Osteoblast (primary cell): ENCODE measurements around the gene TFAP2A. TPM values are rescaled to one million over a fixed set of nuclear protein-coding genes. Genes with fewer than 3 reads are reported as not detected.

Experiments
- DNase-seq: peaks from one replicate; pipeline ENCODE4 v3.0.0; 2011; ENCODE audit warnings: low spot score, mixed read lengths; ENCODE audit not compliant: insufficient read length; ENCODE audit errors: missing footprints
- H2AFZ ChIP-seq: 2 replicates; pipeline ENCODE4 v1.6.0; 2011; ENCODE audit warnings: mild to moderate bottlenecking, low read length
- H3K27ac ChIP-seq: 2 replicates; pipeline ENCODE4 v1.5.1; 2011; ENCODE audit warnings: mild to moderate bottlenecking, low read depth, low read length, moderate library complexity
- H3K27me3 ChIP-seq: 2 replicates; pipeline ENCODE4 v1.6.0; 2012; ENCODE audit warnings: mild to moderate bottlenecking, control low read depth, inconsistent platforms, low read length, moderate library complexity; ENCODE audit not compliant: insufficient read depth
- H3K36me3 ChIP-seq: 2 replicates; pipeline ENCODE4 v1.5.1; 2011; ENCODE audit warnings: mild to moderate bottlenecking, low read length, control low read depth, moderate library complexity; ENCODE audit not compliant: insufficient read depth
- H3K4me1 ChIP-seq: 2 replicates; pipeline ENCODE4 v1.5.1; 2011; ENCODE audit warnings: mild to moderate bottlenecking, low read length, control low read depth, moderate library complexity; ENCODE audit not compliant: insufficient read depth
- H3K4me2 ChIP-seq: 2 replicates; pipeline ENCODE4 v1.6.0; 2011; ENCODE audit warnings: mild to moderate bottlenecking, low read length; ENCODE audit not compliant: insufficient read depth
- H3K4me3 ChIP-seq: fragments of 200-600 bp; sonication (generic); 3 replicates; pipeline ENCODE4 v1.5.1; 2012; ENCODE audit warnings: mild to moderate bottlenecking, low read length, inconsistent platforms; ENCODE audit not compliant: insufficient read depth
- H3K79me2 ChIP-seq: 2 replicates; pipeline ENCODE4 v1.6.0; 2012; ENCODE audit warnings: mild to moderate bottlenecking, low read length, control low read depth, inconsistent platforms; ENCODE audit not compliant: insufficient read depth
- H3K9me3 ChIP-seq: 2 replicates; pipeline ENCODE4 v1.5.1; 2011; ENCODE audit warnings: low read depth, low read length, control low read depth
- H4K20me1 ChIP-seq: 2 replicates; pipeline ENCODE4 v1.6.0; 2012; ENCODE audit warnings: mild to moderate bottlenecking, low read length, control low read depth; ENCODE audit not compliant: insufficient read depth
- total RNA-seq: library from RNA; depleted of rRNA; stranded (reverse); fragments of >200 nt; gene quantifications from 2 replicates; pipeline ENCODE4 v1.2.3, GENCODE V29; 2012
- TF ChIP-seq, protein P1 (sequence below): IDR thresholded peaks from 2 replicates; pipeline ENCODE4 v1.5.1; 2011; ENCODE audit warnings: mild to moderate bottlenecking, low read depth, low read length, moderate library complexity; ENCODE audit errors: extremely low read depth

Gene TFAP2A
- total RNA-seq, 1 donor = 0.36 TPM

DNA sequence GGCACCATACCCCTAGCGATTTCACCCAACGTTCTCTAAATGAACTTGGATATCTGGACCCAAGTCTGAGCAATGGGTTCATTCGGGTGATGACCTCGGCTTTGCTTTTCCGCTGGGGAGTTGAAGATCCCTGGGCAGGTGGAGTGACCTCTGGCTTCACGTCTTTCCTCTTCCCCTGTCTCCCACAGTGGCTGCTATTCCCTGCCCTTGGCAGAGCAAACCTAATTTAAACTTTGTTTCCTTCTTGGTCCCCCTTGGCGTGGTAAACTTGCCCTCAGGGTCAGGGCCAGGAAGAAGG lies 7.8 kb upstream of the TFAP2A start:
- H3K27me3 ChIP-seq = peaks cover 78% of the 10 kb centered on the region
- no peaks in the 10 kb centered on the region for H3K36me3 ChIP-seq
- H3K79me2 ChIP-seq = no peaks in the 10 kb centered on the region
- H4K20me1 ChIP-seq = no peaks in the 10 kb centered on the region
- no peaks in the 10 kb centered on the region for H3K4me1 ChIP-seq
- no peak overlapping the region for H3K4me3 ChIP-seq
- no peak overlapping the region for H2AFZ ChIP-seq
- H3K9me3 ChIP-seq = no peaks in the 10 kb centered on the region
- no peak overlapping the region for H3K4me2 ChIP-seq
- TF ChIP-seq, protein P1, sequence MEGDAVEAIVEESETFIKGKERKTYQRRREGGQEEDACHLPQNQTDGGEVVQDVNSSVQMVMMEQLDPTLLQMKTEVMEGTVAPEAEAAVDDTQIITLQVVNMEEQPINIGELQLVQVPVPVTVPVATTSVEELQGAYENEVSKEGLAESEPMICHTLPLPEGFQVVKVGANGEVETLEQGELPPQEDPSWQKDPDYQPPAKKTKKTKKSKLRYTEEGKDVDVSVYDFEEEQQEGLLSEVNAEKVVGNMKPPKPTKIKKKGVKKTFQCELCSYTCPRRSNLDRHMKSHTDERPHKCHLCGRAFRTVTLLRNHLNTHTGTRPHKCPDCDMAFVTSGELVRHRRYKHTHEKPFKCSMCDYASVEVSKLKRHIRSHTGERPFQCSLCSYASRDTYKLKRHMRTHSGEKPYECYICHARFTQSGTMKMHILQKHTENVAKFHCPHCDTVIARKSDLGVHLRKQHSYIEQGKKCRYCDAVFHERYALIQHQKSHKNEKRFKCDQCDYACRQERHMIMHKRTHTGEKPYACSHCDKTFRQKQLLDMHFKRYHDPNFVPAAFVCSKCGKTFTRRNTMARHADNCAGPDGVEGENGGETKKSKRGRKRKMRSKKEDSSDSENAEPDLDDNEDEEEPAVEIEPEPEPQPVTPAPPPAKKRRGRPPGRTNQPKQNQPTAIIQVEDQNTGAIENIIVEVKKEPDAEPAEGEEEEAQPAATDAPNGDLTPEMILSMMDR = no peak
- H3K27ac ChIP-seq = no peak overlapping the region
- no peak for DNase-seq

- Histone ChIP-seq H3K4me2 (no peak overlapping the region), H3K36me3 (no peaks in the 10 kb centered on the region), H3K27ac (no peak overlapping the region), H3K4me1 (no peaks in the 10 kb centered on the region), H3K27me3 (peaks cover 84% of the 10 kb centered on the region), H3K79me2 (no peaks in the 10 kb centered on the region), H2AFZ (no peak overlapping the region), H3K4me3 (no peak overlapping the region), H3K9me3 (no peaks in the 10 kb centered on the region), H4K20me1 (no peaks in the 10 kb centered on the region)
- DNase-seq = peak; percentile 78
- TF ChIP-seq, protein P1 = no peak
Measured at GRCh38 chr6:10421921-10422736, 7.3 kb upstream of the TFAP2A start.

GRCh38 chr6:10421158-10421920 lies 6.5 kb upstream of the TFAP2A start:
- peaks cover 92% of the 10 kb centered on the region for H3K27me3 ChIP-seq
- no peak overlapping the region for H3K27ac ChIP-seq
- no peak overlapping the region for H2AFZ ChIP-seq
- no peak overlapping the region for H3K4me2 ChIP-seq
- H3K36me3 ChIP-seq = no peaks in the 10 kb centered on the region
- no peaks in the 10 kb centered on the region for H3K79me2 ChIP-seq
- DNase-seq = peak; percentile 79
- H3K9me3 ChIP-seq = no peaks in the 10 kb centered on the region
- no peaks in the 10 kb centered on the region for H3K4me1 ChIP-seq
- H4K20me1 ChIP-seq = no peaks in the 10 kb centered on the region
- TF ChIP-seq, protein P1 = no peak
- H3K4me3 ChIP-seq = no peak overlapping the region

- H3K9me3 ChIP-seq = no peaks in the 10 kb centered on the region
- no peak overlapping the region for H3K4me3 ChIP-seq
- no peaks in the 10 kb centered on the region for H3K4me1 ChIP-seq
- H4K20me1 ChIP-seq = no peaks in the 10 kb centered on the region
- H3K36me3 ChIP-seq = no peaks in the 10 kb centered on the region
- peak; percentile 63 for DNase-seq
- H3K4me2 ChIP-seq = no peak overlapping the region
- TF ChIP-seq, protein P1 = no peak
- no peak overlapping the region for H3K27ac ChIP-seq
- H3K27me3 ChIP-seq = peaks cover 98% of the 10 kb centered on the region
- no peak overlapping the region for H2AFZ ChIP-seq
- H3K79me2 ChIP-seq = no peaks in the 10 kb centered on the region
Measured at GRCh38 chr6:10420546-10421157, 5.8 kb upstream of the TFAP2A start.
